COR-L47 (cell line): ENCODE results near the gene GUF1.

Experiments used
- DNase-seq: peaks from one replicate; lab custom pipeline; 2025; lab: John Stamatoyannopoulos, UW

The GUF1 gene

GRCh38 chr4:44678094-44679041 lies at the start of gene GUF1:
Gene GUF1 (plus strand): TSS chr4:44678420. CDS start chr4:44678623, 203 bp downstream.
- peak; percentile 90 for DNase-seq

GRCh38 chr4:44629280-44629866 lies 48.8 kb upstream of the GUF1 start:
- DNase-seq, result peak; percentile 47

- DNase-seq, result peak; percentile 1
Observed at GRCh38 chr4:44632089-44632488, 46.1 kb upstream of the GUF1 start.

- no peak for DNase-seq
Observed at GRCh38 chr4:44632733-44633132, 45.5 kb upstream of the GUF1 start.

- DNase-seq, result no peak
Observed at GRCh38 chr4:44638091-44638490, 40.1 kb upstream of the GUF1 start.

- no peak for DNase-seq
Observed at GRCh38 chr4:44646151-44646550, 32.1 kb upstream of the GUF1 start.

GRCh38 chr4:44651425-44651824 lies 26.8 kb upstream of the GUF1 start, which contains the start of gene YIPF7:
Gene YIPF7 (minus strand): TSS chr4:44651625. CDS start chr4:44650100, 1,525 bp downstream.
- DNase-seq, result no peak

GRCh38 chr4:44652002-44652401 lies 26.2 kb upstream of the GUF1 start:
- no peak for DNase-seq

GRCh38 chr4:44660396-44660795 lies 17.8 kb upstream of the GUF1 start:
- DNase-seq, result no peak

- DNase-seq, result no peak
Observed at GRCh38 chr4:44661940-44662622, 16.1 kb upstream of the GUF1 start.

- DNase-seq, result no peak
Observed at GRCh38 chr4:44662623-44663005, 15.6 kb upstream of the GUF1 start.

- no peak for DNase-seq
Observed at GRCh38 chr4:44663539-44664263, 14.5 kb upstream of the GUF1 start.

GRCh38 chr4:44668526-44668925 lies 9.7 kb upstream of the GUF1 start:
- no peak for DNase-seq

GRCh38 chr4:44670506-44671199 lies 7.6 kb upstream of the GUF1 start:
- DNase-seq, result no peak

- no peak for DNase-seq
Observed at GRCh38 chr4:44671636-44672035, 6.6 kb upstream of the GUF1 start.

- peak; percentile 20 for DNase-seq
Observed at GRCh38 chr4:44674471-44674870, 3.7 kb upstream of the GUF1 start.

- DNase-seq, result no peak
Observed at GRCh38 chr4:44675366-44675765, 2.9 kb upstream of the GUF1 start.

- DNase-seq, result no peak
Observed at GRCh38 chr4:44679060-44679459, 840 bp downstream of the GUF1 start.

GRCh38 chr4:44684648-44685047 lies 6.4 kb downstream of the GUF1 start:
- DNase-seq, result no peak

GRCh38 chr4:44700427-44700826 lies 22.2 kb downstream of the GUF1 start:
- DNase-seq, result no peak

- DNase-seq, result no peak
Observed at GRCh38 chr4:44701037-44701436, 22.8 kb downstream of the GUF1 start.
